Subcutaneous adipose tissue (tissue), 4 donors: ENCODE results near the gene TMEM184B. TPM values are rescaled to one million over a fixed set of nuclear protein-coding genes. Genes with fewer than 3 reads are reported as not detected.

ENCODE experiments used
- CTCF ChIP-seq: fragments of 450-650 bp; IDR thresholded peaks from one replicate; pipeline ENCODE4 v1.5.1; 2016; ENCODE audit warnings: low read depth, mild to moderate bottlenecking, control low read depth, antibody characterized with exemption, moderate library complexity
- total RNA-seq, 4 donors: library from RNA; depleted of rRNA; stranded (reverse); fragments of >200 nt; gene quantifications; one replicate each; pipeline ENCODE4 v1.1.0, GENCODE V29; 2016

The TMEM184B gene
- total RNA-seq, 4 donors from 2014 or later: 23.6 to 105 (median 41.4) TPM

GRCh38 chr22:38286915-38287669 lies 14.3 kb upstream of the TMEM184B start:
- no peak for TF ChIP-seq CTCF

- TF ChIP-seq CTCF: no peak
Observed at GRCh38 chr22:38285018-38285417, 12.2 kb upstream of the TMEM184B start.

DNA sequence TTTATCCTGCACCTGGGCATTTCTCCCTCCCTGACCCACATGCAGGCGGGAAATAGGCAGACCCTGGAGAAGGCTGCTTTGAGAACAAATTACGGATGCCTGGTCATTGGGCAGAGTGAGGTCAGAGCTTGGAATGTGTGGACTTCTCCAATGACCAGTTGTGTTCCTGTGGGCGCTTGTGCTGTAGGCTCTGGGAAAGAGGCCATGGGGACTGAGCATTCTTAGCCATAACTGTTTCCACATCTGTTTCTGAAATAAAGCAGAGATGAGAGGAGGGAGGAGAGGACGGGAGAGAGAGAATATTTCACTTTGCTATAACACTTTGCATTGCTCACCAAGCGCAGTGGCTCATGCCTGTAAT lies 11.2 kb upstream of the TMEM184B start:
- no peak for TF ChIP-seq CTCF

GRCh38 chr22:38282397-38282796 lies 9.6 kb upstream of the TMEM184B start:
- no peak for TF ChIP-seq CTCF

DNA sequence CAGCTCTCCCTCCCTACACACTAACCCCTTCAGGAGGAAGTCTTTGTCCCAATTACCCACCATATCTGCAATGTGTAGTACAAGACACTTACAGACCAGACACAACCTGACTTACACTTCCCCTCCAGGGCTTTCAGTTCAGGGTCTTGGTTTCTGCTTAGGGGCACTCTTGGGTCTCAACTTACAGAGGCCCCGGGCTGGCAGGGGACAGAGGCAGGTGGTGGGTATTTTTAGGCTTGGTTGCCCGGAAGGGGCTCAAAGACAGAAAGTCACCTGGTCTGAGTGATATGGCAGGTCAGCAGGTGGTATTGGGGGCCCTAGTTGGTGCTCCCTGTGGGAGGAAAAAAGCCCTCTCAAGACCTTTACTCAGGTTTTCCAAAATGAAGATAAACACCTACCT lies 3.4 kb upstream of the TMEM184B start:
- no peak for TF ChIP-seq CTCF

- no peak for TF ChIP-seq CTCF
Observed at GRCh38 chr22:38273135-38273826, 471 bp upstream of the TMEM184B start.

DNA sequence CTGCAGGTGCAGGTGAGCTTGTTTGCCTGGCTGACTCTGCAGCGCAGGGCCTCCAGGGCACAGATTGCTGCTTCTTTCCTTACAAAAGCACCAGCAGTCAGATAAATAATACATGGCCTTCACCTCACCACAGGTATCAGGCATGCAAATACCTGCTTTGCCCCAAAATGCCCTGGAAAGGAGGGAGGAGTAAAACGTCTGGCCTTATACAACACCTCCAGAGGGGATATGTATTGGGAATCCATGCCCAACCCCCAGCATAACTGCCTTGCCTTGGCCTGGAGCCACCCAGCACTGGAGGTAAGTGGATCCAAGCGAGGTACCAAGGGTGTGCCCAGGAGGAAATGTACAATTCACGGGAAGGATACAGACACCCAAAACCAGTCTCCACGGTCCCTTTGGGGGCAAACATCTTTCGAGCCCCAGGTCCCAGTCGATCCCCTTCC lies 860 bp downstream of the TMEM184B start:
- no peak for TF ChIP-seq CTCF
